ENCODE data around the gene DUOX1. TPM values are rescaled to one million over a fixed set of nuclear protein-coding genes. Genes with fewer than 3 reads are reported as not detected.

The DUOX1 gene
- total RNA-seq, 4 donors from 2014 or later: 0.14 to 4.1 (median 0.64) TPM; not detected in 1

- TF ChIP-seq POLR2A (IDR thresholded peaks at IDR 0.05) (no peak), EP300 (IDR thresholded peaks at IDR 0.05; ENCODE audit: low read depth) (no peak), POLR2AphosphoS5 (IDR thresholded peaks at IDR 0.05) (no peak), CTCF (IDR thresholded peaks at IDR 0.05) (no peak)
- WGBS, 2 donors (ENCODE audit: low coverage in 1 of 2): 77 to 100% methylated on average over 1 of the region's 1 CpG
- intact Hi-C loops (cut with DNase I; ENCODE audit: low total_unique reads) (no loop called here), in situ Hi-C loops (cut with MboI; ENCODE audit: low pct_ligation_motif_present in 1 of 4, low pct_unique_long_range_greater_than_20kb in 1 of 4, low sequenced_read_pairs in 3 of 4) (no loop called here)
- Histone ChIP-seq H3K4me1 (no peaks in the 10 kb centered on the region), H3K9me3 (no peaks in the 10 kb centered on the region), H3K4me3 (no peak overlapping the region), H3K27ac (no peak overlapping the region), H3K36me3 (no peaks in the 10 kb centered on the region), H3K27me3 (peaks cover 5% of the 10 kb centered on the region)
- DNase-seq: no peak
Measured at GRCh38 chr15:45087513-45087912, 42.3 kb upstream of the DUOX1 start.

- intact Hi-C loops (cut with DNase I; ENCODE audit: low total_unique reads) (no loop called here), in situ Hi-C loops (cut with MboI; ENCODE audit: low pct_ligation_motif_present in 1 of 4, low pct_unique_long_range_greater_than_20kb in 1 of 4, low sequenced_read_pairs in 3 of 4) (no loop called here)
- TF ChIP-seq EP300 (IDR thresholded peaks at IDR 0.05; ENCODE audit: low read depth): no peak
- no peak for TF ChIP-seq CTCF (IDR thresholded peaks at IDR 0.05)
- no peak for TF ChIP-seq POLR2AphosphoS5 (IDR thresholded peaks at IDR 0.05)
- TF ChIP-seq POLR2A (IDR thresholded peaks at IDR 0.05): no peak
- Histone ChIP-seq H3K27me3 (peaks cover 5% of the 10 kb centered on the region), H3K4me1 (no peaks in the 10 kb centered on the region), H3K9me3 (no peaks in the 10 kb centered on the region), H3K36me3 (no peaks in the 10 kb centered on the region), H3K27ac (no peak overlapping the region), H3K4me3 (no peak overlapping the region)
- DNase-seq: no peak
- 74 to 90% methylated on average over 3 to 10 of the region's 10 CpGs for WGBS, 2 donors (ENCODE audit: low coverage in 1 of 2)
Measured at GRCh38 chr15:45088801-45089711, 40.7 kb upstream of the DUOX1 start.

GRCh38 chr15:45089712-45090373, 40.0 kb upstream of the DUOX1 start:
- Histone ChIP-seq H3K4me1 (no peaks in the 10 kb centered on the region), H3K27me3 (peaks cover 5% of the 10 kb centered on the region), H3K9me3 (no peaks in the 10 kb centered on the region), H3K36me3 (no peaks in the 10 kb centered on the region), H3K27ac (no peak overlapping the region), H3K4me3 (no peak overlapping the region)
- intact Hi-C loops (cut with DNase I; ENCODE audit: low total_unique reads): no loop called here
- TF ChIP-seq CTCF (IDR thresholded peaks at IDR 0.05) (no peak), POLR2AphosphoS5 (IDR thresholded peaks at IDR 0.05) (no peak), POLR2A (IDR thresholded peaks at IDR 0.05) (no peak), EP300 (IDR thresholded peaks at IDR 0.05; ENCODE audit: low read depth) (no peak)
- no peak for DNase-seq
- in situ Hi-C loops (cut with MboI; ENCODE audit: low pct_ligation_motif_present in 1 of 4, low pct_unique_long_range_greater_than_20kb in 1 of 4, low sequenced_read_pairs in 3 of 4): no loop called here
- 73 to 79% methylated on average over 3 of the region's 3 CpGs for WGBS, 2 donors (ENCODE audit: low coverage in 1 of 2)

DNA sequence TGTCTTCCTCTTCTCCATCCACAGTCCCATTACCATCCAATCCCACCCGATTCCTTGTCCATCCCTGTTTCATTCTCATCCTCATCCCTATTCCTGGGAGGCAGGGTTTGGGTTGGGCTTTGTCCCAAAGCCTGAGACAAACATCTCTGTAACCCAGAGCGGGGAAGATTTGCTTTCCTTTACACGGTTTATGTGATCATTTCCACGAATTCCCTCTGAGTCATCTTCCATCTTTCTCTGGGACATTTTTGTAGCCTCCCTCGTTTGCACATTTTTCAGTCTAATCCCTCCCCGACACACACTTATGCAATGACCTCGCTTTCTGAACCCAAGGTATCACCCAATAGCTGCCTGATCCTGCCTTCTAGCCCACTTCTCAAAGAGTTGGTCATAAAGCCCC, 38.6 kb upstream of the DUOX1 start:
- no peaks in the 10 kb centered on the region for H3K9me3 ChIP-seq
- no peak overlapping the region for H3K27ac ChIP-seq
- H3K4me1 ChIP-seq: no peaks in the 10 kb centered on the region
- H3K27me3 ChIP-seq: peaks cover 5% of the 10 kb centered on the region
- TF ChIP-seq POLR2A (IDR thresholded peaks at IDR 0.05): no peak
- TF ChIP-seq CTCF (IDR thresholded peaks at IDR 0.05): no peak
- TF ChIP-seq POLR2AphosphoS5 (IDR thresholded peaks at IDR 0.05): no peak
- no peak for TF ChIP-seq EP300 (IDR thresholded peaks at IDR 0.05; ENCODE audit: low read depth)
- H3K36me3 ChIP-seq: no peaks in the 10 kb centered on the region
- no peak for DNase-seq
- no peak overlapping the region for H3K4me3 ChIP-seq
- intact Hi-C loops (cut with DNase I; ENCODE audit: low total_unique reads) (no loop called here), in situ Hi-C loops (cut with MboI; ENCODE audit: low pct_ligation_motif_present in 1 of 4, low pct_unique_long_range_greater_than_20kb in 1 of 4, low sequenced_read_pairs in 3 of 4) (no loop called here)
- 46 to 49% methylated on average over 5 to 7 of the region's 7 CpGs for WGBS, 2 donors (ENCODE audit: low coverage in 1 of 2)
